Measurements from ENCODE around the gene THSD7B.

The THSD7B gene

GRCh38 chr2:137173463-137173862 is 408.1 kb downstream of the THSD7B start:
- no peak overlapping the region for H3K4me2 ChIP-seq (ENCODE audit: low read depth, low read length, poor library complexity, severe bottlenecking)
- H3K36me3 ChIP-seq (ENCODE audit: insufficient read depth, low read length), result no peaks in the 10 kb centered on the region

DNA sequence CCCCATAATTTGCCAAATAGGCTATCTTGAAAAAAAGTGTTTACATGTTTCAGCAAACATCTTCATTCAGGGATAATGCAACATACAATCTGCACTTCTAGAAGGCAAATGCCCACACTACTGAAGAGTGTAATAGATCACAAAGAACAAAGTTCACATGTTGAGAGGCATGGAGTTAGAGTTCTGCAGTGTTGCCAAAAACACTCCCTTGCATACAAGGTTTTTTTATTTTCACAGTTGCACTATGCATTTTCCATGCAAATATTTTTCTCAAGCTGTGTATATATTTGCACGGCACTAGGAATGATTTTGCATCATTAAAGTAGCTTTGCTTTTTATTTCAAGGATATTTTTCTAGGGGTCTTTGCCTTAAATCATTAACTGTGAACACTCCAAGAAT is 409.9 kb downstream of the THSD7B start:
- Histone ChIP-seq H3K9me2 (replicated peaks; ENCODE audit: low read depth, low read length) (no peaks in the 10 kb centered on the region), H3K36me3 (ENCODE audit: insufficient read depth, low read length) (no peaks in the 10 kb centered on the region), H3K9ac (ENCODE audit: low read depth, low read length, poor library complexity, severe bottlenecking) (no peak overlapping the region), H3K27me3 (ENCODE audit: insufficient read depth, low read length, poor library complexity, severe bottlenecking) (no peaks in the 10 kb centered on the region), H3K79me2 (ENCODE audit: insufficient read depth, low read length) (no peaks in the 10 kb centered on the region), H3K4me2 (ENCODE audit: low read depth, low read length, poor library complexity, severe bottlenecking) (no peak overlapping the region), H3F3A (ENCODE audit: low read depth) (no peaks in the 10 kb centered on the region), H3K4me3 (ENCODE audit: low read length, poor library complexity, severe bottlenecking) (no peak overlapping the region), H4K20me1 (ENCODE audit: insufficient read depth, low read length, poor library complexity, severe bottlenecking) (no peaks in the 10 kb centered on the region), H3K9me3 (ENCODE audit: insufficient read depth, low read depth, low read length) (no peaks in the 10 kb centered on the region), H3K4me1 (ENCODE audit: insufficient read depth, low read length, poor library complexity, severe bottlenecking) (no peaks in the 10 kb centered on the region), H2AFZ (ENCODE audit: low read length) (no peak overlapping the region)
- TF ChIP-seq CTCF (conservative IDR thresholded peaks at IDR 0.05; ENCODE audit: low read length) (no peak), EZH2phosphoT487 (IDR thresholded peaks at IDR 0.05; ENCODE audit: borderline replicate concordance) (no peak)

More at GRCh38 chr2:137173463-137173862, 408.1 kb downstream of the THSD7B start:
- TF ChIP-seq EZH2phosphoT487 (IDR thresholded peaks at IDR 0.05; ENCODE audit: borderline replicate concordance) (no peak), CTCF (conservative IDR thresholded peaks at IDR 0.05; ENCODE audit: low read length) (peak; percentile 33)
- Histone ChIP-seq H3K27me3 (ENCODE audit: insufficient read depth, low read length, poor library complexity, severe bottlenecking) (no peaks in the 10 kb centered on the region), H3K4me3 (ENCODE audit: low read length, poor library complexity, severe bottlenecking) (no peak overlapping the region), H3F3A (ENCODE audit: low read depth) (no peaks in the 10 kb centered on the region), H2AFZ (ENCODE audit: low read length) (no peak overlapping the region), H3K9ac (ENCODE audit: low read depth, low read length, poor library complexity, severe bottlenecking) (no peak overlapping the region), H4K20me1 (ENCODE audit: insufficient read depth, low read length, poor library complexity, severe bottlenecking) (no peaks in the 10 kb centered on the region), H3K79me2 (ENCODE audit: insufficient read depth, low read length) (no peaks in the 10 kb centered on the region), H3K4me1 (ENCODE audit: insufficient read depth, low read length, poor library complexity, severe bottlenecking) (no peaks in the 10 kb centered on the region), H3K9me2 (replicated peaks; ENCODE audit: low read depth, low read length) (no peaks in the 10 kb centered on the region), H3K9me3 (ENCODE audit: insufficient read depth, low read depth, low read length) (no peaks in the 10 kb centered on the region)

GRCh38 chr2:137178951-137179377 is 413.6 kb downstream of the THSD7B start:
- no peaks in the 10 kb centered on the region for H3K9me2 ChIP-seq (replicated peaks; ENCODE audit: low read depth, low read length)
- no peak overlapping the region for H2AFZ ChIP-seq (ENCODE audit: low read length)
- no peaks in the 10 kb centered on the region for H3F3A ChIP-seq (ENCODE audit: low read depth)
- no peaks in the 10 kb centered on the region for H3K9me3 ChIP-seq (ENCODE audit: insufficient read depth, low read depth, low read length)
- H3K36me3 ChIP-seq (ENCODE audit: insufficient read depth, low read length), result no peaks in the 10 kb centered on the region
- TF ChIP-seq CTCF (conservative IDR thresholded peaks at IDR 0.05; ENCODE audit: low read length), result no peak
- no peak for TF ChIP-seq EZH2phosphoT487 (IDR thresholded peaks at IDR 0.05; ENCODE audit: borderline replicate concordance)
- H3K4me2 ChIP-seq (ENCODE audit: low read depth, low read length, poor library complexity, severe bottlenecking), result no peak overlapping the region
- no peaks in the 10 kb centered on the region for H3K79me2 ChIP-seq (ENCODE audit: insufficient read depth, low read length)
- no peak overlapping the region for H3K4me3 ChIP-seq (ENCODE audit: low read length, poor library complexity, severe bottlenecking)
- no peaks in the 10 kb centered on the region for H4K20me1 ChIP-seq (ENCODE audit: insufficient read depth, low read length, poor library complexity, severe bottlenecking)
- no peaks in the 10 kb centered on the region for H3K27me3 ChIP-seq (ENCODE audit: insufficient read depth, low read length, poor library complexity, severe bottlenecking)
- H3K4me1 ChIP-seq (ENCODE audit: insufficient read depth, low read length, poor library complexity, severe bottlenecking), result no peaks in the 10 kb centered on the region
- no peak overlapping the region for H3K9ac ChIP-seq (ENCODE audit: low read depth, low read length, poor library complexity, severe bottlenecking)

Data from Loucy (cell line).